Activated gamma-delta T cell (primary cell): Measurements from ENCODE around the gene TRIM52.

Experiments
- DNase-seq: peaks from one replicate; lab custom pipeline; 2025; lab: John Stamatoyannopoulos, UW

TRIM52 gene

GRCh38 chr5:181233801-181234454 is 27.0 kb downstream of the TRIM52 start:
- DNase-seq, result no peak

- DNase-seq, result no peak
Measured at GRCh38 chr5:181233088-181233800, 27.7 kb downstream of the TRIM52 start.

- no peak for DNase-seq
Measured at GRCh38 chr5:181232593-181232992, 28.4 kb downstream of the TRIM52 start.

GRCh38 chr5:181231432-181231831 is 29.5 kb downstream of the TRIM52 start:
- no peak for DNase-seq

- no peak for DNase-seq
Measured at GRCh38 chr5:181230551-181230950, 30.4 kb downstream of the TRIM52 start.

GRCh38 chr5:181229996-181230395 is 30.9 kb downstream of the TRIM52 start:
- DNase-seq, result no peak

- no peak for DNase-seq
Measured at GRCh38 chr5:181224390-181225229, 36.3 kb downstream of the TRIM52 start.

- DNase-seq, result no peak
Measured at GRCh38 chr5:181223729-181224389, 37.1 kb downstream of the TRIM52 start.

- DNase-seq, result no peak
Measured at GRCh38 chr5:181223058-181223728, 37.8 kb downstream of the TRIM52 start, which contains the start of gene TRIM41. Gene TRIM41 (plus strand): TSS chr5:181223281. CDS start chr5:181224000, 719 bp downstream.

GRCh38 chr5:181222630-181223057 is 38.3 kb downstream of the TRIM52 start:
- DNase-seq, result no peak

- no peak for DNase-seq
Measured at GRCh38 chr5:181221792-181222629, 38.9 kb downstream of the TRIM52 start.

- no peak for DNase-seq
Measured at GRCh38 chr5:181221105-181221791, 39.7 kb downstream of the TRIM52 start.

GRCh38 chr5:181220178-181220515 is 40.8 kb downstream of the TRIM52 start:
- no peak for DNase-seq

- no peak for DNase-seq
Measured at GRCh38 chr5:181219262-181220177, 41.4 kb downstream of the TRIM52 start.

GRCh38 chr5:181218795-181219124 is 42.2 kb downstream of the TRIM52 start:
- no peak for DNase-seq

GRCh38 chr5:181217803-181218062 is 43.2 kb downstream of the TRIM52 start:
- DNase-seq, result no peak

GRCh38 chr5:181217111-181217802 is 43.7 kb downstream of the TRIM52 start:
- DNase-seq, result no peak
